Hippocampal formation (tissue), 2 donors: Measurements from ENCODE around the gene MRTFA.
"Not testable (repeated sequence)": the region's sequence is repeated elsewhere in the genome, so short reads cannot be mapped to it uniquely, and the experiment has no call there.

ENCODE experiments used
- DNase-seq, 2 donors: peaks; one replicate each; lab custom pipeline; 2025; lab: John Stamatoyannopoulos, UW

The MRTFA gene

GRCh38 chr22:40636380-40637182 is at the start of gene MRTFA:
TSS of gene MRTFA (minus strand) at chr22:40636719.
- peak; percentile 100 for DNase-seq

- DNase-seq, result no peak
These were observed 48.9 kb upstream of the MRTFA start for GRCh38 chr22:40685406-40685805.

DNA sequence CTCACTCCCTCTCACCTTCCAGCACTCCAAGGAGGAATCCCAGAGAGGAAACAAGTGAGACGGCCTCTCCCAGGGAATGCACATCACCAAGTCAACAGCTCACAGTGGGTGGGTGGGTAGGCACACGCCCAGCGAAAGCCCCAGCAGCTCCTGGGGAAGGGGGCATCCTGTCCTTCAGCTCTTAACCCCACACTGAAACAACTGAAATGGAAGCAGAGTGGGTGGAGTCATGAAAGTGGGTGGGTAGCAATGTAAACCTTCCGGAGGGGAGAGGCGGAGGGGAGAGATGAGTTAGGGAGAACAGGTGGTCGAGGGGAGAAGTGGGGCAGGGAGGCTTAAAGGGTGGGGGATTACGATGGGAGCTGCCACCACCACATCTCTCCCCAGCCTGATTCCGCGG is 48.2 kb upstream of the MRTFA start:
- no peak for DNase-seq

DNA sequence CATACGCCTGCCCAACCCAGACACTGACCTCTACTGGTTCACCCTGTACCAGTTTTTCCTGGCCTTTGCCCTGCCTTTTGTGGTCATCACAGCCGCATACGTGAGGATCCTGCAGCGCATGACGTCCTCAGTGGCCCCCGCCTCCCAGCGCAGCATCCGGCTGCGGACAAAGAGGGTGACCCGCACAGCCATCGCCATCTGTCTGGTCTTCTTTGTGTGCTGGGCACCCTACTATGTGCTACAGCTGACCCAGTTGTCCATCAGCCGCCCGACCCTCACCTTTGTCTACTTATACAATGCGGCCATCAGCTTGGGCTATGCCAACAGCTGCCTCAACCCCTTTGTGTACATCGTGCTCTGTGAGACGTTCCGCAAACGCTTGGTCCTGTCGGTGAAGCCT is 44.9 kb upstream of the MRTFA start:
- DNase-seq, result no peak

DNA sequence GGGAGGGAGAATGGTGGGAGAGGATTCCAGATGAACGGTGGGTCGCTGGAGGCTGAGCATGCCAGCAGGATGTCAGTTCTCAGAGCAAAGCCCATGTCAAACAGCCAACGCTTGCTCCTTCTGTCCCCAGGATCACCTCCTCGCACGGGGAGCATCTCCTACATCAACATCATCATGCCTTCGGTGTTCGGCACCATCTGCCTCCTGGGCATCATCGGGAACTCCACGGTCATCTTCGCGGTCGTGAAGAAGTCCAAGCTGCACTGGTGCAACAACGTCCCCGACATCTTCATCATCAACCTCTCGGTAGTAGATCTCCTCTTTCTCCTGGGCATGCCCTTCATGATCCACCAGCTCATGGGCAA is 44.3 kb upstream of the MRTFA start:
- no peak for DNase-seq

DNA sequence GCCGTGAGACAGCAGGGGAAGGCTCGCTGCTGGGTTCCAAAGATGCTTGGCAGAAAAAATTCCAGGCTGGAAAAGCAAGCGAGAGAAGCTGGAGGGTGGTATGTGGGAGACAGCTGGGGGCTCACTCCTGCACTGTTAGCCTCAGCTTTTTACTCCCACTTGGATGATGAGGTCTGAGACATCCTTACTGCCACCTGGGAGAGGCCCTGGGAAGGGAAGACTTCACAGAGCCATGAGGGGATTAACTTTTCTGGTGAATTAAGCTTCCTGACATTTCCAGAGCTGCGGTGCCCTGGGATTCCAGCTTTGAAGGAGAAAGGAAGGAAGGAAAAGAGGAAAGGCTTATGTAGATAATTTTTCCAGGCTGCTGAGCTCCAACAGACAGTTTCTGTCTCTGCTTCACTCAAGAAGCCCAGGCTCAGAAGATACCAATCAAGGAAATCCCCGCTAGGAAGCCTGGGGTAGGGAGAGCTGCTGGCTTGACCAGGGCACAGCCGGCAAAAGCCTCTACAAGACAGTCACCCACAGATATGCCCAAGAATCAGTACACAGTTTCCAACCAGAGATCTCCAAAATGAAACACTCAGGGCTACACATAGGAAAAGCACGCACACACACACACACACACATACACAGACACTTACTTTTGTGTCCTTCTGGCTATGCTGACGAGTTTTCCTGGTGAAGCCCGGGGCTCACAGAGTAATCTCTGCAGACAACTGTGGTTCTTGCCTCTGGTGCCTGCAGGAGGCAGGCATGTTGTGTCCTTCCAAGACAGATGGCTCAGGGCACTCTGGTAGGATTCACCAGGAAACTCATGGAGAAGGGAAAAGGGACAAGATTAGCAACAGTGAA is 43.7 kb upstream of the MRTFA start:
- DNase-seq, result no peak

GRCh38 chr22:40679249-40679963 is 42.9 kb upstream of the MRTFA start, which contains the start of gene MCHR1:
TSS of gene MCHR1 (plus strand) at chr22:40679484. CDS start at chr22:40679653, 169 bp downstream.
- DNase-seq, result no peak

GRCh38 chr22:40678493-40679248 is 42.2 kb upstream of the MRTFA start:
- DNase-seq, result no peak

DNA sequence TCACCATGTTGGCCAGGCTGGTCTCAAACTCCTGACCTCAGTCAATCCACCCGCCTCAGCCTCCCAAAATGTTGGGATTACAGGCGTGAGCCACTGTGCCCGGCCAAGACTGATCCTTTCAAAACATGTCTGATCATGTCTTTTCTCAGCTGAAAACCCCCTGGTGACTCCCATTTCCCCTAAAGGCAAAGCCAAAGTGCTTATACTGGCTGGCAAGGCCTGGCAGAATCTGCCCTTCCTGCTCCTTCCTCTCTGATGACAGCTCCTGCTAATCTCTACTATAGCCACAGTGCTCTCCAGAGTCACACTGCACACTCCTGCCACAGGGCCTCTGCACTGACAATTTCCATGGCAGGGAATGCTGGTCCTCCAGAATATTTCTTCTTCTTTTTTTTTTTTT is 40.1 kb upstream of the MRTFA start:
- DNase-seq, result no peak

GRCh38 chr22:40676166-40676565 is 39.6 kb upstream of the MRTFA start:
- not testable (repeated sequence) for DNase-seq

- DNase-seq, result no peak
These were observed 37.8 kb upstream of the MRTFA start for GRCh38 chr22:40674274-40674673.

DNA sequence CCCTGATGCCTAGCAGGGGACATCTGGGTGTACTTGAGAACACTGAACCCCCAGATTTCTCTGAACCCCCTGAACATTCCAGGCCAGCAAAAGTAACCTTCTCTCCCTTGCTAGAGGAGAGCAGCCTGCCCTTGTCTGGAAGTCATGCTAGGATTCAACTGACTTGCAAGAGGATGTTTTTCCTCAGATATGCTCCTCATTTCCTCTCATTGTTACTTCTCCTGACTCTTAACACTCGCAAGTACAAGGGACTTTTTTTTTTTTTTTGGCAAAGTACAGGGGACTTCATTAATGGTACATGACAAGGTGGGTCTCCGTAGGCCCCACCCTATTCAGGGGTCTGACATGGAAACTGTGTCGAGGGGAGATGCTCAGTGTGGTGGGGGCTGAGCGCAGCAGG is 36.5 kb upstream of the MRTFA start:
- no peak for DNase-seq

DNA sequence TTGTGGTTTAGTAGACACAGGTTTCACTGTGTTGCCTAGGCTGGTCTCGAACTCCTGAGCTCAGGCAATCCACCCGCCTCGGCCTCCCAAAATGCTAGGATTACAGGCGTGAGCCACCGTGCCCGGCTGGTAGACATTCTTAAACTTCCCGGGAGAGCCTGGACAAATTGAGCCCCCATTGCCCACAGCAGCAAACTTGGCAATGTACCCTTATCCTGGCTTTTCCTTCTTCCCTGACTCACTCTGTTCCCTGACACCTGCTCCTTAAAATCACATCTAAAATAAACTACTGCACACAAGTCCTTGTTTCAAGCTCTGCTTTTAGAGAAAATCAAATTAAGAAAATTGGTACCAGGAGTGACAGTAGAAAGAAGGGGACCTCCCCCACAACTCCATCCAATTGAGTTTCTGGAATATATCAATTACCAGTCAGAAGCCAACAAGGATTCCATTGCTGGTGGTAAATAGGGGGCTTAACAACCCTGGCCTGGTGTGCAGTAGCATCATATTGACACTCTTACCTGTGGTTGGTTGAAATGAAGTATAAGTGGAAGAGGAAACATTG is 35.4 kb upstream of the MRTFA start:
- DNase-seq, result no peak

- DNase-seq, result no peak
These were observed 34.9 kb upstream of the MRTFA start for GRCh38 chr22:40671369-40671768.

DNA sequence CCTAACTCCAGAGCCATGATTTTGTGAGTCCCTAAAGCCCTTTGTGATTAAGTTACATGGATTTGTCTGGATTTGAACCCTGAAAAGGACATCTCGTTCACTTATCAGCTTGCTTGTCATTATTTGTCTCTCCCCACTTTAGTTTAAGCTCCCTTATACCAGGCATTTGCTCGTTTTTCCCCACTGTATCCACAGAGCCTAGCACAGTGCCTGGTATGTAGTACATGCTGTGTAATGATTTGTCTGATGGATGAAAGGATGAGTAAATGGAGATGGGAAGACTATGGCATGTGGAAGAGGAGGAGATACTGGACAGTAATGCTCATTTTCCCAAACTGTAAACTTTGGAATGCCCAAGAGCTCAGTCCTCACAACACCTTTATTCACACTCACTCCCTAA is 33.5 kb upstream of the MRTFA start:
- no peak for DNase-seq

GRCh38 chr22:40668611-40669411 is 32.3 kb upstream of the MRTFA start:
- no peak for DNase-seq

DNA sequence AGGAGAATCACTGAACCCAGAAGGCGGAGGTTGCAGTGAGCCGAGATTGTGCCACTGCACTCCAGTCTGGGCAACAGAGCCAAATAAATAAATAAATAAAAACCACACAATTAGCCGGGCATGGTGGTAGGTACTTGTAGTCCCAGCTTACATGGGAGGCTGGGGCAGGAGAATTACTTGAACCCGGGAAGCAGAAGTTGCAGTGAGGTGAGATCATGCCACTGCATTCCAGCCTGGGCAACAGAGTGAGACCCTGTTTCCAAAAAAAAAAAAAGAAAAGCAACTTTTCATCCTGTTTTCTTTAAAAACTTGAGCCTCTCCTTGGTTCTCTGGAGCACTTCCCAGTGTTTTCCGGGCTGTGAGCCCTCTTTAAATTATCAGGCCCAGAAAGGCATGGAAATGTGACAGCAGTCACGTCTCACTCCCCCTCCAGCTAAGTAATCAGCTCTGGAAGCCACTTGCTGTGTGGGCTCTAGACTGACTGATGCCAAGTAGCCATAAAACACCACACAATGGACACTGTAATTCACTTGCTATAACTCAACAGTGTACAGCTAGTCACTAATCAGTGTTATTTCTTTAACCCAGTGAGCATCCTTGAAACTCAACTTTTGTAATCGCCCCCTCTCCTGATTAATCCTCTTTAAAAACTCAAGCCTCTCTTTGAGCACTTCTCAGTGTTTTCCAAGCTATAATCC is 29.8 kb upstream of the MRTFA start:
- DNase-seq, result no peak

DNA sequence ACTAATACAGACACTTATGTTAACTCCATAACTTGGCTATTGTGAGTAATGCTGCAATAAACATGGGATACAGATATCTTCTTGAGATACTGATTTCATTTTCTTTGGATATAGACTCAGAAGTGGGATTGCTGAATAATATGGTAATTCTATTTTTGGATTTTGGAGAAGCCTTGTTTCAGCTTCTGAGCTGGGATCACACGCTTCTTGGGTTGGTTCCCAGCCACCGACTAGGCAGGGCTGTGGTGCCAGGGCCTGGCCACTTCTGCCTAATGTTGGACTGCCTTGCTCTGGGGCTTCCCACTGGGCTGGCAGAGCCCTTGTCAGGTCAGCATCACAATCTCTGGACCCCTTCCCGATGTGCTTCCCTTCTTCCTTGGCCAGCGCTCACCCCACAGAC is 28.8 kb upstream of the MRTFA start:
- peak in 1 of 2 donors; percentile 28 for DNase-seq

- DNase-seq, result no peak
These were observed 25.2 kb upstream of the MRTFA start for GRCh38 chr22:40661671-40662070.

GRCh38 chr22:40660730-40661129 is 24.2 kb upstream of the MRTFA start:
- DNase-seq, result no peak
